ENCODE data around the gene MDGA2.

DNA sequence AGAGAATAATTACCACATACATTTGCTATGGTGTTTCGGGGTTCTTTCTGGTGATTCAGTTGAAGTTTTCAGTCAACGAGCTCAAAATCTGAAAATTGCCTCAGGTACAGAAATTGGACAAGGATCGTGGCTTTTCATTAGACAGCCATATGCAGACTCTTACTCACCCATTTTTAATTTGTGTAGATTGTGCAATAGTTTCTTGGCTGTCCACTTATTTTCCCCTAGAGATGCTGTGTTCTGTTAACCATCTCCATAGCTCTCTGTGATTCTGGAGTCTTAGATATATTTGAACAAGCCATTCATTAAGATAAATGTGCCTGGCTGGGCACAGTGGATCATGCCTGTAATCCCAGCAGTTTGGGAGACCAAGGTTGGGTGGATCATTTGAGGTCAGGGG, 526.7 kb downstream of the MDGA2 start:
- TF ChIP-seq EGR1 (IDR thresholded peaks at IDR 0.05) (no peak), REST (IDR thresholded peaks at IDR 0.05; ENCODE audit: low read depth) (no peak), EP300 (IDR thresholded peaks at IDR 0.05; ENCODE audit: borderline replicate concordance) (no peak), RAD21 (IDR thresholded peaks at IDR 0.05; ENCODE audit: low read depth) (no peak), CREB1 (IDR thresholded peaks at IDR 0.05; ENCODE audit: low read depth) (no peak), TAF1 (IDR thresholded peaks at IDR 0.05; ENCODE audit: low read depth) (no peak), CEBPB (IDR thresholded peaks at IDR 0.05) (no peak)
- TF ChIP-seq, protein P1, sequence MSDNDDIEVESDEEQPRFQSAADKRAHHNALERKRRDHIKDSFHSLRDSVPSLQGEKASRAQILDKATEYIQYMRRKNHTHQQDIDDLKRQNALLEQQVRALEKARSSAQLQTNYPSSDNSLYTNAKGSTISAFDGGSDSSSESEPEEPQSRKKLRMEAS (IDR thresholded peaks at IDR 0.05) = no peak
